MCF 10A (cell line): ENCODE results near the gene TRAPPC8. TPM values are rescaled to one million over a fixed set of nuclear protein-coding genes. Genes with fewer than 3 reads are reported as not detected.

Experiments
- BruUV-seq: library from RNA; stranded (reverse); fragments of 400-500 nt; replicated peaks from 2 replicates; lab custom pipeline; 2021; lab: Mats Ljungman, UMichigan
- CTCF ChIA-PET: fragments of 300-600 bp; sonication (Branson Sonifier 250); formaldehyde crosslinking; extraction: SDS; loops from one replicate; lab custom pipeline; 2021; ENCODE audit warnings: antibody characterized with exemption, inconsistent platforms; lab: Yijun Ruan, JAX
- POLR2A ChIA-PET: fragments of 300-600, 350-650 bp; sonication (Branson Sonifier 250); formaldehyde crosslinking; extraction: SDS; loops from one replicate; lab custom pipeline; 2020; ENCODE audit warnings: antibody characterized with exemption, inconsistent platforms; lab: Yijun Ruan, JAX
- DNase-seq: peaks from one replicate; pipeline ENCODE4 v3.0.0-alpha.2; 2018; ENCODE audit not compliant: unreplicated experiment
- H3K27ac Mint-ChIP-seq: one replicate; pipeline ENCODE4 v1.8.0; 2022; ENCODE audit warnings: mild to moderate bottlenecking, low read depth, mixed read lengths; ENCODE audit not compliant: unreplicated experiment
- H3K27me3 Mint-ChIP-seq: one replicate; pipeline ENCODE4 v1.8.0; 2022; ENCODE audit warnings: mixed read lengths; ENCODE audit not compliant: insufficient read depth, unreplicated experiment
- H3K36me3 Mint-ChIP-seq: one replicate; pipeline ENCODE4 v1.8.0; 2022; ENCODE audit warnings: mild to moderate bottlenecking, moderate library complexity, mixed read lengths; ENCODE audit not compliant: insufficient read depth, unreplicated experiment
- H3K4me1 Mint-ChIP-seq: one replicate; pipeline ENCODE4 v1.8.0; 2022; ENCODE audit warnings: mixed read lengths; ENCODE audit not compliant: insufficient read depth, unreplicated experiment
- H3K4me3 Mint-ChIP-seq: one replicate; pipeline ENCODE4 v1.8.0; 2022; ENCODE audit warnings: mild to moderate bottlenecking, moderate library complexity, mixed read lengths; ENCODE audit not compliant: unreplicated experiment
- H3K9me3 Mint-ChIP-seq: one replicate; pipeline ENCODE4 v1.8.0; 2022; ENCODE audit warnings: mixed read lengths; ENCODE audit not compliant: unreplicated experiment
- CTCF ChIP-seq: fragments of 200-600 bp; IDR thresholded peaks from one replicate; pipeline ENCODE4 v1.8.0; 2022; ENCODE audit warnings: antibody characterized with exemption, mild to moderate bottlenecking; ENCODE audit not compliant: unreplicated experiment
- intact Hi-C: fragments of 100-400 bp; cut with micrococcal nuclease; formaldehyde crosslinking; loops from 2 replicates; pipeline ENCODE4 v1.14.1; 2022
- total RNA-seq: library from RNA; stranded (reverse); gene quantifications from 2 replicates; pipeline ENCODE4 v1.2.3, GENCODE V29; 2022

TRAPPC8 gene
- total RNA-seq, 1 experiment from 2014 or later: 29.0 TPM

GRCh38 chr18:31798399-31798798, 144.5 kb downstream of the TRAPPC8 start:
- CTCF ChIA-PET: no interaction called here
- no peak overlapping the region for H3K4me3 Mint-ChIP-seq
- no peaks in the 10 kb centered on the region for H3K27me3 Mint-ChIP-seq
- H3K9me3 Mint-ChIP-seq: no peaks in the 10 kb centered on the region
- TF ChIP-seq CTCF: no peak
- DNase-seq: no peak
- no peaks in the 10 kb centered on the region for H3K36me3 Mint-ChIP-seq
- H3K27ac Mint-ChIP-seq: no peak overlapping the region
- POLR2A ChIA-PET: no interaction called here
- no peaks in the 10 kb centered on the region for H3K4me1 Mint-ChIP-seq
- intact Hi-C loops: no loop called here
- BruUV-seq: no TSS peak

- H3K27me3 Mint-ChIP-seq: no peaks in the 10 kb centered on the region
- intact Hi-C loops: no loop called here
- H3K9me3 Mint-ChIP-seq: no peaks in the 10 kb centered on the region
- no peak for TF ChIP-seq CTCF
- no peaks in the 10 kb centered on the region for H3K36me3 Mint-ChIP-seq
- no peak overlapping the region for H3K4me3 Mint-ChIP-seq
- H3K4me1 Mint-ChIP-seq: no peaks in the 10 kb centered on the region
- CTCF ChIA-PET: no interaction called here
- DNase-seq: no peak
- POLR2A ChIA-PET: no interaction called here
- no peak overlapping the region for H3K27ac Mint-ChIP-seq
- no TSS peak for BruUV-seq
These were observed 147.2 kb downstream of the TRAPPC8 start for GRCh38 chr18:31795747-31796146.

- no peak for DNase-seq
- H3K4me1 Mint-ChIP-seq: no peaks in the 10 kb centered on the region
- no peak for TF ChIP-seq CTCF
- H3K4me3 Mint-ChIP-seq: no peak overlapping the region
- intact Hi-C loops: no loop called here
- H3K36me3 Mint-ChIP-seq: no peaks in the 10 kb centered on the region
- no TSS peak for BruUV-seq
- CTCF ChIA-PET: no interaction called here
- H3K27ac Mint-ChIP-seq: no peak overlapping the region
- H3K27me3 Mint-ChIP-seq: no peaks in the 10 kb centered on the region
- POLR2A ChIA-PET: no interaction called here
- no peaks in the 10 kb centered on the region for H3K9me3 Mint-ChIP-seq
These were observed 149.4 kb downstream of the TRAPPC8 start for GRCh38 chr18:31793531-31793930.

DNA sequence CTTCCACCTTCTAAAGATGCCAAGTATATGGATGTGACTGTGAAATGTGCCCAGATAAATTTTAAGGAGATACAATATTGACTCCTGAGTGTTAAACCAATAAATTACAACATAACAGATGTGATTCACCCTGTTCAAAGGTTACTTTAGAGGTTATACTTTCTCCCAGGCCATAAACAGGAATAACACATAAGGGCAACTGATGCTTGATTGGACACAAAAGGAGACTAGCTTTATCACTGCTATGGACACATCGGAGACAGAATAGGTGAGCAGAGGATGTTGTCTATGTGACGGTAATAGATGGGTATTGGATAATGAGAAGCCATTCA, 150.4 kb downstream of the TRAPPC8 start:
- no peak overlapping the region for H3K27ac Mint-ChIP-seq
- no peak for DNase-seq
- H3K4me3 Mint-ChIP-seq: no peak overlapping the region
- no TSS peak for BruUV-seq
- no peaks in the 10 kb centered on the region for H3K36me3 Mint-ChIP-seq
- CTCF ChIA-PET: interaction anchor here (0.7 to 1.2 kb wide), 2 partner anchors 21 to 70 kb away, joined by 3 read pairs; no protein-coding TSS in a partner anchor
- POLR2A ChIA-PET: no interaction called here
- intact Hi-C loops: no loop called here
- H3K27me3 Mint-ChIP-seq: no peaks in the 10 kb centered on the region
- TF ChIP-seq CTCF: no peak
- H3K9me3 Mint-ChIP-seq: no peaks in the 10 kb centered on the region
- no peaks in the 10 kb centered on the region for H3K4me1 Mint-ChIP-seq
